ENCODE results near the gene B4GAT1.
"Not testable (repeated sequence)": the region's sequence is repeated elsewhere in the genome, so short reads cannot be mapped to it uniquely, and the experiment has no call there.

B4GAT1 gene

DNA sequence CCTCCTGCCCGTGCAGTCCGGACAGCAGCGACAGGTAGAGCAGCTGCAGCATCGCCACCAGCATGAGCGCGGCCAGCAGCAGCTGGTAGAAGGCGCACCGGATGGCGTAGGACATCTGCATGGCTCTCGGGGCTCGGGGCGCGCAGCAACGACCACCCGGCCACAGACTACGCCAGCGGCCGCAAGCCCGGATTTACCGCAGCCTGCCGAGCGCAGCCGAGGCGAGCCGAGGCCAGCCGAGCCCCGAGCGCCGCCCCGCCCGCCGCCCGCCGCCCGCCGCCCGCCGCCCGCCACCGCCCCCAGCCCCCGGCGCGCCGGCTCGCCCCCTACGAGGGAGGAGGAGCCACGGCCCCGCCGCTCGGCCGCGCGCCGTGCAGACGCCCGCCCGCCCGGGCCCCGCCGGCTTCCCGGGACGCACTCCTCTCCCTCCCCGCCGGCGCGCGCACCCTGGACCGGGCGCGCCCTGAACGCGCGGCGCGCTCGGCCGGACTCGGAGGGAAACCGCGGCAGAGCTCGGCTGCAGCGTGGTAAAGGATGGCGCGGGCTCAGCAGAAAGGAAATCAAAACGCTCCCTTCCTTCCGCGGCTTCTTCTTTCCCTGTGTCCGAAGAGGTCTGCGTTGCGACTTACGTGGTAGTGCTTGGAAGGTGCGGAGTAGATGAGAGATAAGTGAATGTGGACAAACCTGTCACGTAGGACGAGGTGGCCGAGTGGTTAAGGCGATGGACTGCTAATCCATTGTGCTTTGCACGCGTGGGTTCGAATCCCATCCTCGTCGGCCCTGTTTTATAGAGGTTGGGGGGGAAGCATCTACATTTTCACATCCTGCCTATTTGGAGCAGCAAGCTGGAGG, at the start of gene B4GAT1:
Gene B4GAT1, minus strand, starts transcription at position 205 of the 852 bp plus-strand sequence. Its CDS starts 84 bp downstream, at position 121.
- DNase-seq = peak; percentile 74 to 82

GRCh38 chr11:66393954-66394353, 46.5 kb upstream of the B4GAT1 start:
- DNase-seq = no peak

DNA sequence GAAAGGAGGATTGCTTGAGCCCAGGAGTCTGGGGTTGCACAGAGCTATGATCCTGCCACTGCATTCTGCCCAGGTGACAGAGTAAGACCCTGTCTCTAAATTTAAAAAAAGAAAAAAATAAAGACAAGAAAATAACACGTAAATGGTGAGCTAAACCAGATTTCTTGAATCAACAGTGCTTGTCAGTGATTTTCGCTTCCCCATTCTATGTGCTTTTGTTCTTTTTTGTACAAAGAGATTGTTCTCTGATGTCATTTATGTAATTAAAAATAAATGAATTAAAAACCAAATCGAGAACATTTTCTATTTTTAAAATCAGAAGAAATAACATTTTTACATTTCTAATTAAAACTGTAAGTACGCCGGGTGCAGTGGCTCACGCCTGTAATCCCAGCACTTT, 43.9 kb upstream of the B4GAT1 start:
- DNase-seq = no peak

- DNase-seq = peak; percentile 73 to 74
Measured at GRCh38 chr11:66388780-66389386, 41.5 kb upstream of the B4GAT1 start.

DNA sequence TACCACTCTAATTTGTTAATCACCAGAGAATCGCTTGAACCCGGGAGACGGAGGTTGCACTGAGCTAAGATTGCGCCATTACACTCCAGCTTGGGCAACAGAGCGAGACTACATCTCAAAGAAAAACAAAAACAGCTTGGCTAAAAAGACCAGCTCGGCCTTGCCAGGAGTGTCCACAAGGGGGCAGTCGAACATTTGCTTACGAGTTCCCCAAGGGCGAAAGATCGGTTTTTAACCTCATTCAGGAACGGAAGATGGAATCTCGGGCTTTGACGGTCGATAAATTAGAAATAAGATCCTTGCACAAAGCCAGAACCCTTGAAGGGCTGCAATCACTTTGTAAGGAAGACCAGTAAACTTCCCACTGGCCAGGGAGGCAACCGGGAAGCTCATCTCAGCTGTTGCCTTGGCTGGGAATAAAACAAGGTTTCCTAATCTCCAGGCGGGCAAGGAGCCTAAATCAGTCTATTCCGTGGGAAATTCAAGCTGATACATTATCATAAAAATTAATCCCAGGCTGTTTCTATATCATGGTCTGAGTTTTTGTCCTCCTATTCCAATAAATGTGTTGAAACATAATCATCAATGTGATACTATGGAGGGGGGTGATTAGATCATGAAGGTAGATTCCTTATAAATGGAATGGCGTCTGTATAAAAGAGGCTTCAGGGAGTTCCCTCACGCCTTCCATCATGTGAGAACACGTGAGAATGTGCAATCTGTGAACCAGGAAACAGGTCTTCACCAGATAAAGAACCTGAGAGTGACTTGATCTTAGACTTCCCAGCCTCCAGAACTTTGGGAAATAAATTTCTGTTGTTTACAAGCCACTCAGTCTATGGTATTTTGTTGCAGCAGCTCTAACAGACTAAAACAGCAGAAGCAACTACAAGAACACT, 39.0 kb upstream of the B4GAT1 start:
- DNase-seq = peak; percentile 84 to 87

GRCh38 chr11:66384316-66384715, 36.9 kb upstream of the B4GAT1 start:
- DNase-seq = not testable (repeated sequence)

- DNase-seq = not testable (repeated sequence)
Measured at GRCh38 chr11:66380264-66380663, 32.8 kb upstream of the B4GAT1 start.

- not testable (repeated sequence) for DNase-seq
Measured at GRCh38 chr11:66373690-66374287, 26.4 kb upstream of the B4GAT1 start.

DNA sequence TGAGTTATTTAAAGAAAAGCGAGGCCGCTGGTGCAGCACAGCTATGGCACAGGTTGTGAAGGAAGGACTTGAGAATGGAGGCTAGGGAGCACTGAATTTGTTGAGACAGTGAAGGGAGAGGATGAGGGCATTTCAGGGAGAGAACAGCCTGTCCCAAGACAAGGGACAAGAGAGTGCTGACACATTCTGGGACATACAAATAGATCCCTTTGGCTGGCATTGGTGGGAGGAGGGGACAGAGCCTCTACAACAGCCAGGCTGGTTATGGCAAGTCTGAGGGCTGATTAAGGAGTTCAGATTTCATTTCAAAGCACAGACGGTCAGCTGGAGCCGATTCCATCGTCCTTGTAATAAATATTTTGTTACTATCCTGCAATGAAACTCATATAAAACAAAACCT, 25.8 kb upstream of the B4GAT1 start:
- DNase-seq = no peak

DNA sequence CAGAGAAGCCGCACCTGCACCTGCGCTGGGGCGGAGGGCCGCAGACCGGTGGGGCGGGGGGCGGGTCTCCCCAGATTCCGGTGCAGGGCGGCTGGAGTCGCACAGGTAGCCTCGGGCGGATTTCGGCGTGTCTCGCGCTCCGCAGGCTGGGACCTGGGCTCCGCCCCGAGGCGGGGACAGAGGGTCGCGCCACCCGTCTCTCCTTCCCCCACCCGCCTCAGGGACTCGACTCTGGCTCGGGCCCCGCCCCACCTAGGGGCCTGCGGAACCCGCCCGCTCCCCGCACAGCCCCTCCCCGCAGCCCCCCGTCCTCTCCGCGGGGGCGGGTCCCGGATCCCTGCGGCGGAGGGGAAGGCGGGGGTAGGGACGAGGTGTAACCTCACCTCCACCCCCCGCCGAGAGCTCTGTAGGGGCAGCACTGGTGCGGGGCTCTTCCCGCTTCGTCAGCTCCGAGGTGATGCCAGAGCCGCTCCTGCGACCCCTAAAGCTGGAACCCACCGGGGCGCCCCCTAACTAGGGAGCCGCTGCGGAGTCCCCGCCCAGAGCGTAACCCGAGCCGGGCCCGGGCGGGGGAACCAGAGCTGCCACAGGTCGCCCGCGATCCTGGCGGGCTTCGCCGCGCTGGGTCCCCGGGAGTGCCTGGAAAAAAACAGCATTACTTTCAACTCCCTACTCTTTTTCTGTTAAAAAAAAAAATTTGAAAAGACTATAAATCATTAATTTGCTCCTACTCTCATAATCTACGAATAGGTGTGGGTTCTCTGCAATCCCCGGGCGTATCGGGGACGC, 24.4 kb upstream of the B4GAT1 start, which contains the start of gene SLC29A2:
Gene SLC29A2, minus strand, starts transcription at position 134 of the 789 bp plus-strand sequence. CDS start 169 bp downstream, outside the sequence.
- DNase-seq = peak; percentile 95

DNA sequence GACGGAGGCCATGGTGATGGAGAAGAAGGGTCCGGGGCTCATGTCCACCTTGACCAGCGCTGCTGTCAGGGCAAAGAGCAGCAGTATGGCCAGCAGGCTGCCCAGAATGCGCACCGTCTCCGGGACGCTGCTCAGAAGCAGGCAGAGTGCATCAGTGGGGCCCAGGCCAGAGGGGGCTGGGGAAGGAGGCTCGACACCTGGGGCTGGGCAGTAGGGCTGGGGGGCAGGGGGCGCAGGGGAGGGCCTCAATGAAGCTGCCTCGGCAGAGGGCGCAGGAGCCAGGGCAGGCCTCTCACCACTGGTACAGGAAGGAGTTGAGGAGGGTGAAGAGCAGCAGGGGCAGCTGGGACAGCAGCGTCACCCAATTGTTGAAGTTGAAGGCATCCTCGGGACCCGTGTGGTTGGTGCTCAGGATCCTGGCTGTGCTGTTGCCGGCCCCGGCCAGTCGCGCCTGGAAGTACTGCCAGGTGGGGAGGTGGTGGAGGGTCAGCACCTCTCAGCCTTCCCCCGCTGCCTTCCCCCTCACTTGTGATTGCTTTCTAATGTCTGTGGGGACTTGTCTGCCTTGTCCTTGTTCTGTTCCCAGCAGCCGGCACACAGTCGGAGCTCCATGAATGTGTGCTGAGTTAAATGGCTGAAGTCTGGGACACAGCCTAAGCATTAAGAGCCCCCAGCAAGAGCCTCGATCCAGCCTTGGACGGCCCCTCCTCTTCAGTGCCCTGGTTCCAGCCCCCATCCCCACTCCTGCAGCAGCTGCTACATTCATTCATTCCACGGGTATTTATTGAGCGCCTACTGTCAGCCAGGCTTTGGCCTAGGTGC, 21.9 kb upstream of the B4GAT1 start:
- no peak for DNase-seq

DNA sequence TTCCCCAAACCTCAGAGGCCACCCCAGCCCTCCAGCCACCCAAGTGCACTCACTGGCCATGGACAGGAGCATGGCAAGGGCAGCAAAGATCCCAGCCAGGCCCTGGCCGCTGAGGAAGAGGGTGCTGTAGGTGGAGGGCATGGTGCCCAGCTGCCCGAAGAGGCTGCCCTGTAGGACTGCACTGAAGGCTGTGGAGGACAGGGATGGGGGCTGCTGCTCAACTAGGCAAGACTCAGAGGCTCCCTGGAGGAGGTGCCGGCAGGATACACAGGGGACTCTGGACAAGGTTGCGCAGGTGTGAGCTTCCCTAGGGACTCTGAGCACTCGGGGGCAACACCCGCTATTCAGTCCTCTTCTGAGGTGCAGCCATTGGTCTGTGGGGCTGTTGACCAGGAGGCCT, 21.1 kb upstream of the B4GAT1 start:
- DNase-seq = no peak

DNA sequence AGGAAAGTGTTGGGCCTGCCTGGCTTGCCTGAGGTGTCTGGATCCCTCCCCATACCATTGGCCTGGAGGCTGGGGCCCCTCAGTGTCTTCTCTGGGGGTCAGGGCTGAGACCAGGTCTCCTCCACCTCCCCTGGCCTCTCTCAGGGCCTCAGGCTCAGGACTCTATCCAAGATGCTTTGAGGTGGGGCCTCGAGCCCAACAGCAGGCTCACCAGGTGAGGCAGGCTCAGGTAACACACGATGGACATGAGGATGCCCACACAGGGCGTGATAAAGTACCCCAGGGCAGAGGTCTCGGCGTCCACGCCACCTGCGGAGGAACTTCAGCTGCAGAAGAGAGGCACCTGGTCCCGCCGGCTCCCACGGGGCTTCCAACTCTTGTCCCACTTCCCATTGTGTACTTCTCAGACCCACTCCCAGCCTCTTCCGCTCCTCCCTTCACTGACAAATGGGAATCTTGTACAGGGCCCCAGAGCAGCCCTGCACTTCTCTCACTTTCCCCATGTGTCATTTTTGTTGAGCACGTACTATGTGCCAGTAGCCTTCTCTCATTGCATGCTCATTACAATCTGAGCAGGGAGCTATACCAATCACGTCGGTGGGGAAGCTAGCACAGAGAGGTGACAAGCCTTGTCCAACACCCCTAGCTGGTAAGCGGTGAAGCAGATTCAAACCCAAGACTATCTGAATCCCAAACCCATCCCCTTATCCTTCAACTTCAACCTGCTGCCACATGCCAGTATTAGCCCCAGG, 20.3 kb upstream of the B4GAT1 start:
- DNase-seq = no peak

GRCh38 chr11:66366844-66367477, 19.5 kb upstream of the B4GAT1 start:
- no peak for DNase-seq

GRCh38 chr11:66365711-66366619, 18.5 kb upstream of the B4GAT1 start:
- DNase-seq = no peak

DNA sequence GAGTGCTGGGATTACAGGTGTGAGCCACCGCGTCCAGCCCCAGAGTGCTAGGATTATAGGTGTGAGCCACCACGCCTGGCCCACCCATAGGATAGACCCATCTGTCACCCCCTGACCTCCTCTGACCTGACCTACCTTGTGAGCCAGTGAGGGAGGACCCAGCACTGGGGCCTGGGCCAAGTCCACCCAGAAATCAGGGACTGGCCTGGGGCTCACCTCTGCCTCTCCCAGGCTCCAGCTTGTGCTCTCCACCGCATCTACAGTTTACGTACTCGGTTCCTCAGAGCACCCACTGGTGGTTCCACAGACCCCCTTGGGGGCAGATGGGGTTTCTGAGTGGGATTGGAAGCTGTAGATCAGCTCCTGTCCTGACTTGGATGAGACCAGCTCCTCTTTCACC, 17.7 kb upstream of the B4GAT1 start:
- DNase-seq = no peak

DNA sequence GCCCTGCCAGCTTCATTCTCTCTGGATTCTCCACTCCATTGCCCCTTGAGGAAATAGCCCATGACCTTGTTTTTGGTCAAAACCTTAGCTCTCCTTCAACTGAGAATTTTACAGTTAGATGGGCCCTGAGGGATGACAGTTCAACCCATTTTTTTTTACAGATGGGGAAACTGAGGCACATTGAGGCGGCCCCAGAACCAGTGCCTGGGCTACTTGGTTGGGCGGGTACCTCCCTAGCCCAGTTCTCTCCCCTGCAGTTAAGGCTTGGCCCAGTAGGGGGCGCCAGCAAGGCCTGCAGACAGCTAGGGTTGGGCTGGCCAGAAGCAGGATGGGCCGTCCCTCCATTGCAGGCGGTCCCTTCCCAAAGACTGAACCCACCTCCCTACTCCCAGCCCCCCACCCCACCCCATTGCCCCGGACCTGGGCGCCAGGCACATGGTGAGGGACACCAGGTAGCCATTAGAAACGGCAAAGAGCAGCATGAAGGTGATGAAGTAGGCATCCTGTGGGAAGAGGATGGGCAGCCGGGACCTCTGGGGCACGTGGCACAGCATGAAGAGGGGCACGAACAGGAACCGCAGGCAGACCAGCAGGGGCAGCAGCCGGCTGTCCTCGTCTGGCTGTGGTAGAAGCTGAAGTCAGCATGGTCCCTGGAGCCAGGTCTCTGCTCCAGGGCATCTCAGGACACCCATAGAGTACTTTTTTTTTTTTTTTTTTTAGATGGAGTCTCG, 16.5 kb upstream of the B4GAT1 start:
- peak; percentile 13 to 26 for DNase-seq

- no peak for DNase-seq
Measured at GRCh38 chr11:66363187-66363601, 15.8 kb upstream of the B4GAT1 start.
